Measurements from ENCODE around the gene ZDHHC14. TPM values are rescaled to one million over a fixed set of nuclear protein-coding genes. Genes with fewer than 3 reads are reported as not detected.

ZDHHC14 gene
- total RNA-seq, 1 donor = 7.9 TPM

GRCh38 chr6:157339432-157339831 lies 41.6 kb upstream of the ZDHHC14 start:
- no peak for DNase-seq (ENCODE audit: low read depth)
- H3K4me3 ChIP-seq (ENCODE audit: low read depth, low read length) = no peak overlapping the region
- no peak for TF ChIP-seq CTCF (IDR thresholded peaks at IDR 0.05; ENCODE audit: insufficient read depth, low read length)

GRCh38 chr6:157343732-157344131 lies 37.3 kb upstream of the ZDHHC14 start:
- no peak for DNase-seq (ENCODE audit: low read depth)
- no peak for TF ChIP-seq CTCF (IDR thresholded peaks at IDR 0.05; ENCODE audit: insufficient read depth, low read length)
- H3K4me3 ChIP-seq (ENCODE audit: low read depth, low read length) = no peak overlapping the region

- no peak overlapping the region for H3K4me3 ChIP-seq (ENCODE audit: low read depth, low read length)
- no peak for DNase-seq (ENCODE audit: low read depth)
- no peak for TF ChIP-seq CTCF (IDR thresholded peaks at IDR 0.05; ENCODE audit: insufficient read depth, low read length)
These were observed 34.6 kb upstream of the ZDHHC14 start for GRCh38 chr6:157346373-157346772.

GRCh38 chr6:157358287-157358686 lies 22.7 kb upstream of the ZDHHC14 start:
- DNase-seq (ENCODE audit: low read depth) = no peak
- no peak overlapping the region for H3K4me3 ChIP-seq (ENCODE audit: low read depth, low read length)
- no peak for TF ChIP-seq CTCF (IDR thresholded peaks at IDR 0.05; ENCODE audit: insufficient read depth, low read length)

DNA sequence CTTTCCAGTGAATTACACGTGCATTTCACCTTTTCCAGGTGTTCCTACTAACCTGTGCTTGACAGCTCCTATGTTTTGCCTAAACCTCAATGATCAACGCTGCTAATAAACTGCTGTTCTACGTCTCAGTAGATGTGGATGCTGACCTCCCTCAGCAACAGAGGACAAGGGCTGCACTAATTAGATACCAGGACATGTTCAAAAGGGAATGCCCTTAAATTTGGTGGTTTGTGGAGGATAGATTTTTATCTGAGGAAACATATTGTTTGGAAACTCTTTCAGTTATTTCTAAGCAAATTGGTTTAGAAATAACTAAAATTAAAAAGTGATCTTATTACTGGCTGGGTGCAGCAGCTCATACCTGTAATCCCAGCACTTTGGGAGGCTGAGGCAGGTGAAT lies 19.1 kb upstream of the ZDHHC14 start:
- H3K4me3 ChIP-seq (ENCODE audit: low read depth, low read length) = no peak overlapping the region
- TF ChIP-seq CTCF (IDR thresholded peaks at IDR 0.05; ENCODE audit: insufficient read depth, low read length) = no peak
- DNase-seq (ENCODE audit: low read depth) = no peak

DNA sequence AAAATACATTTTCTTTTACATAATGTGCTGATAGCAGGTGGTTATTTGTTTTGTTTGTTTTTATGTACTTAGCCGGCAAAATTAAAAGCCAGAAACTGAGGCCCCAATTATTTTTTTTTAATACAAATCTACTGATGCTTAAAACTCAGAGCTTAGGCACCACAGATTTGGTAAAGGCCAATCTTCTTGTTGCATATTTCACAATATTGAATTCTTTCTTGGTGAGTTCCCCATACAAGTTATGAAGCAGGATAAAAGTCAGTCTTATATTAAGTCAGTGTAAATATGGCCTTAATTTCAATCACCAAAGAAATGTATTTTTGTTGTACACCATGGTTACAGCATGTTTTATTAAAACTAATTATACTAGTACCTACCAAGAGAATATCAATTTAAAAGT lies 16.3 kb upstream of the ZDHHC14 start:
- DNase-seq (ENCODE audit: low read depth) = no peak
- no peak for TF ChIP-seq CTCF (IDR thresholded peaks at IDR 0.05; ENCODE audit: insufficient read depth, low read length)
- no peak overlapping the region for H3K4me3 ChIP-seq (ENCODE audit: low read depth, low read length)

DNA sequence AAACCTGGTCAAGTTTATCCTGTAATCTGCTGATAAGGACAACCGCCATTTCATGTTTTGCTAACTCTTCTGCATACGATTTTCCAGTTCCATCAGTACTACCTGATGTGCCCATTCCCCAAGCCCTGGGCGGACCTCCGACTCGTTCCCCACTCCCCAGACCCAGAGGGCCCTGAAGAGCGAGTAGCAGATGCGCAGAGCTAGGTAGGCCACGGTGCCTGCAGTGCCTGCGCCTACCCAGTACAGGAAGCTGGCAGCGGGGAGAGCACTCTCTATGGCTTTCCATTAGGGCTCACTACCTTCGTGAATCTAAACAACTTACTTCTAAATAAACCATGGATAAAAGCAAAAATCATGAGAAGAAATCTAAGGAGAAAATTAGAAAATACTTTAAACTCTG lies 14.3 kb upstream of the ZDHHC14 start:
- H3K4me3 ChIP-seq (ENCODE audit: low read depth, low read length) = no peak overlapping the region
- no peak for DNase-seq (ENCODE audit: low read depth)
- no peak for TF ChIP-seq CTCF (IDR thresholded peaks at IDR 0.05; ENCODE audit: insufficient read depth, low read length)
